T follicular helper cell (primary cell): ENCODE results near the gene CHTF18.
"Not testable (repeated sequence)": the region's sequence is repeated elsewhere in the genome, so short reads cannot be mapped to it uniquely, and the experiment has no call there.

Experiments used
- DNase-seq: peaks from one replicate; pipeline ENCODE4 v3.0.0-alpha.2; 2020; ENCODE audit warnings: low read depth

The CHTF18 gene

DNA sequence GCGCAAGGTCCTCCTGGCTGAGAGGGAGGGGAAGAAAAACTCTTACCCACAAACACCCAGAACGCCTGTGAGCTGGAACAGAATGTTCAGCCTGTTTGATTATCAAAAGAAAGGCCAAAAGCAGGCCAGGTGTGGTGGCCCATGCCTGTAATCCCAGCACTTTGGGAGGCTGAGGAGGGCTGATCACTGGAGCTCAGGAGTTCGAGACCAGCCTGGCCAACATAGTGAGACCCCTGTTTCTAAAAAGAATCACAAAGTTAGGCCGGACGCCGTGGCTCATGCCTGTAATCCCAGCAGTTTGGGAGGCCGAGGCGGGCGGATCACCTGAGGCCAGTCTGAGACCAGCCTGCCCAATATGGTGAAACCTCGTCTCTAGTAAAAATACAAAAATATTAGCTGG is 12.1 kb upstream of the CHTF18 start:
- DNase-seq: not testable (repeated sequence)

DNA sequence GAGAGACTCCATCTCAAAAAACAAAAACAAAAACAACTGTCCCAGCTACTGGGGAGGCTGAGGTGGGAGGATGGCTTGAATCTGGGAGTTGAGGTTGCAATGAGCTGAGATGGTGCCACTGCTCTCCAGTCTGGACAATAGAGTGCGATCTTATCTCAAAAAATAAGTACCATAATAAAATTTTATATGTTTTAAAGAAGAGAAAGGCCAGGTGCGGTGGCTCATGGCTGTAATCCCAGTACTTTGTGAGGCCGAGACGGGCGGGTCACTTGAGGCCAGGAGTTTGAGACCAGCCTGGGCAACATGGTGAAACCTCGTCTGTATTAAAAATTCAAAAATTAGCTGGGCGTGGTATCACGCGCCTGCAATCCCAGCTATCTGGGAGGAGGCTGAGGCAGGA is 11.6 kb upstream of the CHTF18 start:
- DNase-seq: no peak

DNA sequence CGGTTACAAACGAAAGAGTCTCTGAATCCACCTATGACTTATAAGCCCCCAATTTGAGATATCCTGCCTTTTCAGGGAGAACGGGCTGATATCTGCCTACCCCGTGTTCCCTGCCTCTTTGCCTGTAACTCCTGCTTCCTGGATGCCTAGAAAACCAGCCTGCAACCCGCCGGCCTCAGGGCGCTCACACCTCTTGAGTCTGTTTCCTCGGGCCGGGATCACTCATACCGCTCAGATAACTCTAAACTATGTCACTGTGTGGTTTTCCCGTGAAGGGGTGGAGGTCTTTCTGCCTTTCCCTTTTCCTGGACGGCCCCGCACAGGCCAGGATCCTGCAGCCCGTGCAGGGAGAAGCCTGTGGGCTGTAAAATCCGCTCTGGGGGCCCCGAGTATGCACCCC is 10.6 kb upstream of the CHTF18 start:
- no peak for DNase-seq

DNA sequence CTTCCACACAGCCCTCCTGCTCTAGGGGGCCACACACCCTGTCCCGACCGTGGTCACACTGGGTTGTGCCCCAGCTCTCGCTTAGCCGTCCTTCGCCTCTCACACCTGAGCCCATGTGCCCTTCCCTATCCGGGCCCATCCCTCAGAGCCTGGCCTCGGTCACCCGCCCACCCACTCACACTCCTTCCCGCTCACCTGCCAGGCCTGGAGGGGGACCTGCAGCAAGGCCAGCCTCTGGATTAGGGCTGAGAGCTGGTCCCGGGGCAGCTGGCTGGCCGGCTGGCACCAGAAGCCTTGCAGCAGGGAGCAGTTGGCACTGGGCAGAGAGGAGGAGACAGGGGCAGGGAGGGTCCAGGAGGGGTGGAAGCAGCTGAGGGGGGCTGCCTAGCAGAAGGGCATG is 10.0 kb upstream of the CHTF18 start:
- DNase-seq: no peak

DNA sequence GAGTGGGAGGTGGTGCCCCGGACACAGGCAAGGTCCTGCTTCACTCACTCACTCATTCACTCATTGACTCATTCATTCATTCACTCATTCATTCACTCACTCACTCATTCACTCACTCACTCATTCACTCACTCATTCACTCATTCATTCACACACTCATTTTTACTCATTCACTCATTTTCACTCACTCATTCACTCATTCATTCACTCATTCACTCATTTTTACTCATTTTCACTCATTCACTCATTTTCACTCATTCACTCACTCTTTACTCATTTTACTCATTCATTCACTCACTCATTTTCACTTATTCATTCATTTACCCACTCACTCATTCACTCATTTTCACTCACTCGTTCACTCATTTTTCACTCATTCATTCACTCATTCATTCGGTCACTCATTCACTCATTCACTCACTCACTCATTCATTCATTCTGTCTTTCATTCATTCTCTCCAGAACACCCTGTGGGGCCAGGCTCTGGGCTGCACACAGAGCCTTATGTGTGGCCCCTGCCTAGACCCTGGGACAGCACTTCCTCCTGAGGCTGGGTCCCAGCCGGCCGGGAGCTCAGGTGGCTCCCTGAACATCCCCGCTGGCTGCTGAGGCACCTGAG is 9.4 kb upstream of the CHTF18 start:
- no peak for DNase-seq

DNA sequence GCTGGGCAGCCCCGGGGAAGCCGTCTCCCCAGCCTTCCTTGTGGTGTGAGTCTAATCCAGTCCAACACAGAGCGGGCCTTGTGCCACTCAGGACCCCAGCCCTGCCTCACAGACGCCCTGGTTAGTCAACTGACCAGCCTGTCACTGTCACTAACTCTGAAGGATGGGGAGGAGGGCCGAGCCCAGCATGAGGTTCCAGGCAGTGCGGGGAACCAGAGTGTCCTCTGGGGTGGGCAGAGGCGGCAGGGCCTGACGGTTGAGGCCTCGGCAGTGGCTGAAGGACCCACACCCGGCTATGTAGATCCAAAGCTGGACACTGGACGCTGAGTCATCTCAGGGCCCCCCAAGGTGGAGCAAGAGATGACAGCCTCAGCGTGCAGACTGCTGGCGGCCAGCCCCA is 8.9 kb upstream of the CHTF18 start:
- no peak for DNase-seq

DNA sequence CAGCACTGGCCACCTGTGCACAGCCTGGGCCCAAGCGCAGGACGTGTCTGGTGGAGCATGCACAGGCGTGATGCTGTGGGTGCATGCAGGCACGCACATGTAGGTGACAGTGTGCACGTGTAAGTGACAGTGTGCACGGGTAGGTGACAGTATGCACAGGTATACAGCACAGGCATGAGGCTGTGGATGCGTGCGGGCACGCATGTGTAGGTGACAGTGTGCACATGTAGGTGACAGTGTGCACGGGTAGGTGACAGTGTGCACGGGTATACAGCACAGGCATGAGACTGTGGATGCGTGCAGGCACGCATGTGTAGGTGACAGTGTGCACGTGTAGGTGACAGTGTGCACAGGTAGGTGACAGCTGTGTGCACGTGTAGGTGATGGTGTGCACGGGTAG is 8.1 kb upstream of the CHTF18 start:
- no peak for DNase-seq

DNA sequence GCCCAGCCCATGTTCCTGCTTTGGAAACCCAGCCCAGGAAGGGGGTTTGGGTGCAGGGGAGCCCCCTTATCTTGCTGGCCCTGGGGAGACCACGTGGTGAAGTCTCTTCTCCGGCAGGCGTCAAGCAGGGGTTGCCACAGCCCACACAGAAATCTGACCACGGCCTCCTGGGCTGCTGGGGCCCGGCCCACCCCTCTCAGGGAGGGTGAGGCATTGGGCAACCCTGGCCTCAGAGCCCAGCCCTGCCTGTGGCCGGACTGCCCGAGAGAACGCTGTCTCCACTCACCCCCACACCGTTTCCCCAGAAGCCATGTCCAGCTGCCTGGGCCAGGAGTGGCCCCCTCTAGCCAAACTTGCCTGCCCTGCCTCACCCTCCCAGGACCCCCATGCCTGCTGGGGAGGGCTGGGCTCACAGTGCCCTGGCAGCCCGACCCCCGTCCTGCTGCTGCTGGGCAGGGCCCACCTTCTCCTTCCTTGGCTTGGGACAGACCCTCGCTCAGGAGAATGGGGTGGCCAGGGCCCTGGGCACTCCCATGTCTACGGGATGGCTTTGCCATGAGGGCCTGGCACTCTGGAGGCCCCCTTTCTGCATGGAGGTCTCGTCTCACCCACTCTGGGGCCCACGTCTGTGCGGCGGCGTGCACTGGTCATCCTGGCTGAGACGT is 6.9 kb upstream of the CHTF18 start:
- DNase-seq: no peak

DNA sequence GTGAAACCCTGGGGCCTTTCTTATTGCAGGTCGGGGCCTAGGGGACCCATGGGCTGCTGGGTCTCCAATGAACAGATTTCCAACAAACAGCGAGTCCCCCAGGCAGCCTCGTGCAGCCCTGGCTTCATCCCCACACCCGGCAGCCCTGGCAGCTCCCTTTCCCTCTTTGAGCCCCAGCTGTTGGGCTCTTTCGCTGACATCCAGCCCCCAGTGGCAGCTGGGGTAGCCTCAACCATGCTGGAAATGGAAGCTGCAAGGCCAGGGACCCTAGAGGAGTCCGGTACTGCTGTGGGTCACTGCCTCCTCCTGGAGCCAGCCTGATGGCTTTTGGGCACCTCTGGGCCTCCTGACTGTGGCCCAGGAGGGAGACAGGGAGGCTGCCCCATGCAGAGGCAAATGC is 6.2 kb upstream of the CHTF18 start:
- DNase-seq: no peak

DNA sequence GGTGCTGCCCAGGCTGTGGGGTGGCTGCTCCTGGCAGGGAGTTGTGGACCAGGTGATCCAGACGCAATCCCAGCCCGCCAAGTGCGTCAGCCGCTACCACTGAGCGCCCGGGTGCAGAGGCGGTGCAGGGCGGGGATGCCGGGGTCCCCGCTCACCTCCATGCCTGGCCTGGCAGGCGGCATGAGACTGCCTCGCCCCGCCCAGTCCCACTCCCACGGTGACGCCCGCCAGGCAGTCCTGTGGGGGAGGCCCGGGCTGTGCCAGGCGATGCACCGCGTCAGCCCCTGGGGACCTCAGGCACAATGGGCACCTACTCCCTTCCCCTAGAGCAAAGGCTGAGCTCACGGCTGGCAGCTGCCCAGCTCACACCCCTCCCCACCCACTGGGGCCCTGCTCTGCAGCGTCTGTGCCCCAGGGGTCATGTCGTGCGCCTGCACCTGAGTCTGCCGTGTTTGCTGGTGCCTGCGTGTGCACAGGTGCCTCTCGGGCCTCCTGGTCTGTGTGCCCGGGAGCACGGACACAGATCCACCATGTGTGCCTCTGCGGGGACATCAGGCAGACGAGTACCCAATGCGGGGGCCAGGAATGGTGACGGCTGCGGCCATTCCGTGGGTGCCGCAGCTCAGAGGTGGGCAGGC is 5.5 kb upstream of the CHTF18 start:
- no peak for DNase-seq

DNA sequence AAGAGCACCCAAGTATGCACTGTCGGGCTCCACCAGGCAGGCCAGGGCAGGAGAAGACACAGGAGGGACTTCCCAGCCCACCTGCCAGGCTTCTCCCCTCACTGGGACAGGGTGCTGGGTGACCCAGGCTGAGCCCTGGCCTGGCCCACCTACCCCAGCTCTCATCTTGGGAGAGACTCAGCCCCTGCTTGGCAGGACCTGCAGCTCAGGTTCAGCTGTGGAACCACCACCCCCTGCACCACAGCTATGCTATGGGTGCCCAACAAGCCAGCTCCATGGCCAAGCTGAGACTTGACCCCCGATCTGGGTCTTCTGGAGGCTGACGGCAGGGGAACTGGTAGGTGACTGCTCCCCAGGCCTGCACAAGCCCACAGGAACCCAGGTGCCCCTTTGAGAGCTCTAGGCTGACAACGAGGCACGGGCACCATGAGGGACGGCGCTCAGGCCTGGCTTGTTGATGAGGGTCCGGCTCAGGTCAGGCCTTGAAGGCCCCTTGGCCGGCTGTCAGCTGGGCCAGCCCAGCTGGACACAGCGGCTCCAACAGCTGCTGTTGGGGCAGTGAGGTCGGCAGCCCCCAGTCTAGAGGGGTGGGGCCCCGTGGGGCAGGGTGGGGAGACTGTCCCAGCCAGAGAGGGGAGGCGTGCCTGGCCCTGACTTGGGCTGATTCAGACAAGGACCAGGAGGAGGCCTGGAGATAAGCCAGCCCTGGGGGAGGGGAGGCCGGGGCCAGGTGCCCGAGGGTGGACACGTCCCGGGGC is 4.8 kb upstream of the CHTF18 start:
- no peak for DNase-seq

DNA sequence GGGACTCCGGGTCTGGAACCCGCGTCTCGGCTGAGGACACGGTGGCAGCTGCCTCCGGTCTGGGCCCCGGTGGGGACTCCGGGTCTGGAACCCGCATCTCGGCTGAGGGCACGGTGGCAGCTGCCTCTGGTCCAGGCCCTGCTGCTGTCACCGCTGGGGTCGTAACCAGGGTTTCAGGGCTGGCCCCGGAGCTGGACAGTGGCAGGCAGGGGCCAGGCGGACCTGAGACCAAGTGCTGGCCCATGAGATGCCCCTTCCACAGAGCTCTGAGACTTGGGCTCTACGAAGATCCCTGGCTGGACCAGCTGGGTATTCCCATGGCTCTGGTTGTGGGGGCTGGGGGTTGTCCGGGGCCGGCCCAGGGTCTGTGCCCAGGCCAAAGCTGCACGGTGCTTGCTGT is 4.0 kb upstream of the CHTF18 start:
- DNase-seq: no peak

DNA sequence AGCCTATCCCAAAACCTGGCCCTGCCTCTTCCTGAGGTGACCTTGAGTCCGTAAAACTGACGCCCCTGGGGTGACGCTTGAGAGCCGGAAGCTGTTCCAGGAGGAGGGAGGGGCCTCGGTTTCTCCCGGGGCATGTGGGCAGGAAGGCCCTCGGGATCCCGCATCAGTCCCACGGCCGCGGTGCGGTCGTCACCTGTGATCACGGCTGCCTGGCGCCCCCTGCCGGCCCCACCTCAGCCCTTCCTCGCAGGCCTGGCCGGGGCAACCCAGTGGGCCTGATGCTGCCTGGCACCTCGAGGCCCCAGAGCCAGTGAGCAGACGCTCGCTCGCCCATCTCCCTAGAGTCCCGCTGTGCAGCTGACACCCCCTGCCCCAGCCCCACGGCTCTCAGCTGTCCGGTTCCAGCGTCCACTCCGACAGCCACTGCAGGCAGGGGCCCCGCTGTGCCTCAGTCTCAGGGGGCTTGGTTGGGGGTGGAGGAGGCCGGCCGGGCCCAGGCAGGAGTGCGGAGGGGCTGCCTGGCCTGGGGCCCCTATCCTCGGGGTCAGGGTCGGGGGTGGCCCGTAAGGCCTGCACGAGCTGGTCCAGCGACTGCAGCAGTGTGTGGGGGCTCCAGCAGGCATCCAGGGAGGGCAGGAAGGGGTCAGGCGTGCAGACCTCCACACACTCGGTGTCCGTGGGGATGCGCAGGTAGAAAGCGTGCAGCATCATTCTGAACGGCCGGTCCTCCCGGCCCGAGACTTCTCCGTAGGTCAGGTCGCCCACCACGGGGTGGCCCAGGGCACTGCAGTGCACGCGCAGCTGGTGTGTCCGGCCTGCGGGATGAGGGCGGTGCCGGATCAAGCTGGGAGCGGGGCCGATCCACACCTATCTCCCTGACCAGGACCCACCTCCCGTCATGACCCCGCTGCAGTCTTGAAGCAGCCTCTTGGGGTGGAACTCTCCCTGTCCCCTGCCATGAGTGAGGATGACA is 2.6 kb upstream of the CHTF18 start:
- peak; percentile 60 for DNase-seq

DNA sequence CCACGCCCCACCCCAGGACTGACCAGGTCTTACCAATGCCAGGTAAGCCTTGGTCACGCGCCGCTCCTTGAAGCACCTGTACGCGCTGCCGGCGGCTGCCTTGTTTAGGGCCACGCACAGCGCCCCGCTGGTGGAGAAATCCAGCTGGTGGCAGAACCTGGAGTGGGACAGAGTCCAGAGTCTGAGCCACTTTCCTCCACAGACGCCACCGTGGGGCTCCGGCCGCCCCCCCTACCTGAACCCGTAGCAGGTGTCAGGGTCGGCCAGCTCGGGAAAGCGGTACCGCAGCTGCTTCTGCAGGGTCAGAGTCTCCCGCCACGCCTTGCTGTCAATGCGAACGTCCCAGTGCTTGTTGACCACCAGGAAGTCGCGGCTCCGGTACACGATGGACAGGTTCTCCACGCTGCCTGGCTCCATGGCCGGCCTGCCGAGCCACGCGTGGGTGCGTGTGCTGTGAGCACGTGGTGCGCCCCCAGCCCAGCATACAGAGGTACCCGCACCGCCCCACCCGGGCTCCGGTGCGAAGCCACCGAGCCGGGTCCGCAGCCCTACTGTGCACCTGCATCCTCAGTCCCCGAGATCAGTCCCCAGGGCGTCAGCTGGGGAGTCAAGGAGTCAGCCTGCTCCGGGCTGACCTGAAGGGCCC is 976 bp upstream of the CHTF18 start:
- no peak for DNase-seq

DNA sequence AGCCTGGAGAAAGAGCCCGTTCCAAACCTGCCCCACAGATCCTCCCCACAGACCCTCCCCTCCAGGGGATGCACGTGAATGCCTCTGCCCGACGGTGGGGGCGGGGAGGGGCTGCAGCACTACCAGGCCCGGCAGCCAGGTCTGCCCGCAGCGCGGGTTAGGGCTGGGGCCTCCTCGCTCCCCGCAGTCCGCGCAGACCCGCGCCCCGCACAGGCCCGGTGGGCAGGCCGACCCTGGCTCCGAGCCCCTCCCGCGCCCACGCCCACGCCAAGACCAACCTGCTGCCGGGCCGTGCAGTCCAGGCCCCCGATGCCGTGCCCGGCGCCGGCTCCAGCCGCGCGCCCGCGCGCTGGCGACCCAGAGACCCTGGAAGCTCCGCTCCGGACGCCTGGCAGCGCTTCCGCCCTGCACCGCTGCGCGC is 432 bp upstream of the CHTF18 start, which contains the start of gene RPUSD1:
TSS of gene RPUSD1 (minus strand) at position 404 of the 421 bp plus-strand sequence. CDS start 644 bp downstream, outside the sequence.
- DNase-seq: no peak

DNA sequence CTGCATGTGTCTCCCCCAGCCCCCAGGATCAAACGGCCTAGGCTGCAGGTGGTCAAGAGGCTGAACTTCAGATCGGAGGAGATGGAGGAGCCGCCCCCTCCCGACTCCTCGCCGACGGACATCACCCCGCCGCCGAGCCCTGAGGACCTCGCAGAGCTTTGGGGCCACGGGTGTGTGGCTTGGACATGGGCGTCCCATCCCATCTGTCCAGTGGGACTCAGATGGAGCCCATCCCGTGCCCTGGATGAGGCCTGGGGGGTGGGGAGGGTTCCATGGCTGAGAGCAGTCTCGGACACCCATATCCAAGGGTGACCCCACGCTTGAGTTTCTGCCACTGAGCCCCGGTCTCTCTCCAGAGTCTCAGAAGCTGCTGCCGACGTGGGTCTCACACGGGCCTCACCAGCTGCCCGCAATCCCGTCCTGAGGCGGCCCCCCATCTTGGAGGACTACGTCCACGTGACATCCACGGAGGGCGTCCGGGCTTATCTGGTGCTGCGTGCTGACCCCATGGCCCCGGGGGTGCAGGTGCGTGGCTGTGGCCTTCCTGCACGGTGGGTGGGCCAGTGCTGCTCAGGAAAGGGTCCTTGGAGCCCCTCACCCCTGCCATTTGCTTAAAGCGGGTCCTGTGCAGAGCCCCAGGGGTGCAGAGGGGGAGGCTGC is 901 bp downstream of the CHTF18 start:
- no peak for DNase-seq

DNA sequence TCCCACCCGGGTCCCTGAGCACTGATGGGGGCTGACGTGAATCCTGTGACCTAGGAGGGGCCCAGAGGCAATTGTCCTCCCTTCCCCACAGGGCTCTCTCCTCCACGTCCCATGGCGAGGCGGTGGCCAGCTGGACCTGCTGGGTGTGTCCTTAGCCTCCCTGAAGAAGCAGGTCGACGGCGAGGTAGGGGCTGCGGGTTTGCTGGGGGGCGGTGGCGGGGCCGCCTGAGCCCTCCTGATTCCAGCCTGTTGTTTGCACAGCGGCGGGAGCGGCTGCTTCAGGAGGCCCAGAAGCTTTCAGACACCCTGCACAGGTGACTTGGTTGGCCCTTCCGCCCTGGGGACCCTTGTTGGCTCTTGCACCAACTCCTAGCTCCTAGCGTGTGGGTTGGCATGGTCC is 1.7 kb downstream of the CHTF18 start:
- DNase-seq: no peak

DNA sequence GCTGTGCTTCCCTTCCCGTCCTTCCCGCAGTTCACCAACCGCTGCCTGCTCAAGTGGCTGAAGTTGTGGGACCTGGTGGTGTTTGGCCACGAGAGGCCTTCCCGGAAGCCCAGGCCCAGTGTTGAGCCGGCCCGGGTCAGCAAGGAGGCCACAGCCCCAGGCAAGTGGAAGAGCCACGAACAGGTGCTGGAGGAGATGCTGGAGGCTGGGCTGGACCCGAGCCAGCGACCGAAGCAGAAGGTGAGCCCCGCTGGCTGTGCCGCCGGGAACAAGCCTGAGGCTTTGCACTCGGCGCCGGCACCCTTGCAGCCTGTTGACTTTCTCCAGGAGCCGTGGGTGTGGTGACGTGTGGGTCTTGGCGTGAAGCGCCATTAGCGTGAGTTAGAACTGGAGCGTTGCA is 2.7 kb downstream of the CHTF18 start:
- DNase-seq: no peak

DNA sequence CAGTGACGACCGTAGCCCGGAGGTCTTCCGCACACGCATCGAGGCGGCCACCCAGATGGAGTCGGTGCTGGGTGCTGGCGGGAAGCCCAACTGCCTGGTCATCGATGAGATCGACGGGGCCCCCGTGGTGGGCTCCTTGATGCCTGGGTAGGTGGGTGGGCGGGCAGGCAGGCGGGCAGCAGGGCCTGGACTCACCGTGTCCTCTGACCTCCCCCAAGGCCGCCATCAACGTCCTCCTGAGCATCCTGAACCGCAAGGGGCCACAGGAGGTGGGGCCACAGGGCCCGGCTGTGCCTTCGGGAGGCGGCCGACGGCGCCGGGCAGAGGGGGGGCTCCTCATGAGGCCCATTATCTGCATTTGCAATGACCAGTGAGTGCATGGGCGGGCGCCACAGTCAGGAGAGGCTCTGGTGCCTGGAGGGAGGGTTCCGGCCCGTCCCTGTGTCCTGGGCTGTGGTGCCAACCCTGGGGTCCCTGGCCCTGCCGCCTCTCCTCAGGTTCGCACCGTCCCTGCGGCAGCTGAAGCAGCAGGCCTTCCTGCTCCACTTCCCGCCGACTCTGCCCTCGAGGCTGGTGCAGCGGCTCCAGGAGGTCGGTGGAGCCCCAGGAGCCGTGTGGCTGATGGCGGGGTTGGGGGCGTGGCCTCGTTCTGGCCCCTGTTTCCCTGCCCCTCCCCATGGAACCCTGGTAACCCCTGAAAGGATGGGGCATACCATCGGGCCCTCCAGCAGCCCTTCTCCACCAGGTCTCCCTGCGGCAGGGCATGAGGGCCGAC is 4.0 kb downstream of the CHTF18 start:
- no peak for DNase-seq

DNA sequence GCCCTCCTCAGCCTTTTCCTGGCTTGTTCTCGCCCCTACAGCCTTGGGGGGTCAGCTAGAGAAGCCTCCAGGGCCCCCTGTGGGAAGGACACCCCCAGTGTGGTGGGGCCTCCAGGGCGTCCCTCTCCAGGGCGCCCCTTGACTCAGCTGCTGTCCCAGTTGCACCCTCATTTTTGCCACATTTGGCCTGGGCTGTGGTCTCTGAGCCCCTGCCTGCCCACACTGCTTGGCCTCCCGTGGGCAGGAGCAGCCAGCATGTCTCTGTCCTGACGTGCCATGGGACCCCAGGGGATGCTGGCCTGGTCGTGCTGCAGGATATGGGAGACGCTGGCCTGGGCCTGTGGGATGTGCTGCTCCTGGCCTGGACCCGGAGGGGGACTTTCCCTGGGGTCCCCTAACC is 5.0 kb downstream of the CHTF18 start:
- DNase-seq: no peak
